HepG2 (cell line): ENCODE measurements around the gene SLC25A47. TPM values are rescaled to one million over a fixed set of nuclear protein-coding genes. Genes with fewer than 3 reads are reported as not detected.

Source experiments
- AGO1 ChIP-seq: fragments of 200-400 bp; formaldehyde crosslinking; IDR thresholded peaks from 2 replicates; pipeline ENCODE4 v1.6.1; 2017; ENCODE audit warnings: mild to moderate bottlenecking, low read depth, low read length, moderate library complexity; ENCODE audit not compliant: poor library complexity, severe bottlenecking
- GABPB1 ChIP-seq: IDR thresholded peaks from 2 replicates; pipeline ENCODE4 v1.6.1; 2016; ENCODE audit warnings: mild to moderate bottlenecking, missing genetic modification reagents, moderate library complexity, missing compliant biosample characterization
- HOXA3 ChIP-seq: sonication (generic); formaldehyde crosslinking; IDR thresholded peaks from 2 replicates; pipeline ENCODE4 v1.5.0; 2020; ENCODE audit warnings: missing genetic modification reagents
- KDM2A ChIP-seq: sonication (generic); formaldehyde crosslinking; IDR thresholded peaks from 2 replicates; pipeline ENCODE4 v1.4.0; 2020; ENCODE audit warnings: low read depth, missing genetic modification reagents, borderline replicate concordance
- KDM3A ChIP-seq: IDR thresholded peaks from 2 replicates; pipeline ENCODE4 v1.6.1; 2018; ENCODE audit warnings: low read depth, missing compliant biosample characterization
- MYC ChIP-seq: sonication (generic); formaldehyde crosslinking; IDR thresholded peaks from 2 replicates; pipeline ENCODE4 v1.9.0; 2021; ENCODE audit warnings: missing genetic modification reagents, borderline replicate concordance
- NONO ChIP-seq, 2 experiments: fragments of 450-650 bp in 1 of 2; sonication (generic) in 1 of 2; formaldehyde crosslinking in 1 of 2; IDR thresholded peaks in 1 of 2; conservative IDR thresholded peaks in 1 of 2; 2 replicates each; pipeline versions ENCODE4 v1.6.1 to v1.8.0; 2017 to 2022; ENCODE audit warnings: mild to moderate bottlenecking in 1 of 2, missing genetic modification reagents in 1 of 2, moderate library complexity in 1 of 2
- RXRA ChIP-seq: sonication (generic); formaldehyde crosslinking; IDR thresholded peaks from 2 replicates; pipeline ENCODE4 v1.5.1; 2020; ENCODE audit warnings: missing genetic modification reagents
- SPEN ChIP-seq: sonication (generic); formaldehyde crosslinking; IDR thresholded peaks from 2 replicates; pipeline ENCODE4 v1.5.1; 2020; ENCODE audit warnings: low read depth, mild to moderate bottlenecking, missing genetic modification reagents
- SUZ12 ChIP-seq: fragments of 150-350 bp; IDR thresholded peaks from 2 replicates; pipeline ENCODE4 v1.6.1; 2014; ENCODE audit warnings: low read depth, low read length
- XRCC5 ChIP-seq: fragments of 200-400 bp; formaldehyde crosslinking; optimal IDR thresholded peaks from 2 replicates; pipeline ENCODE3; 2017; ENCODE audit warnings: mild to moderate bottlenecking, low read length
- ZFP91 ChIP-seq: sonication (generic); formaldehyde crosslinking; IDR thresholded peaks from 2 replicates; pipeline ENCODE4 v1.9.0; 2022; ENCODE audit warnings: missing genetic modification reagents, mild to moderate bottlenecking, borderline replicate concordance
- ZFY ChIP-seq: sonication (generic); formaldehyde crosslinking; IDR thresholded peaks from 2 replicates; pipeline ENCODE4 v1.4.0; 2020; ENCODE audit warnings: missing genetic modification reagents
- ZMYM4 ChIP-seq: sonication (generic); formaldehyde crosslinking; IDR thresholded peaks from 2 replicates; pipeline ENCODE4 v1.8.1; 2023; ENCODE audit warnings: mild to moderate bottlenecking, missing genetic modification reagents
- ZNF382 ChIP-seq: sonication (generic); formaldehyde crosslinking; IDR thresholded peaks from 2 replicates; pipeline ENCODE4 v1.5.0; 2020; ENCODE audit warnings: missing genetic modification reagents, mild to moderate bottlenecking, borderline replicate concordance
- polyA plus RNA-seq, 8 experiments: library from polyadenylated mRNA; depleted of rRNA in 3 of 8; stranded (reverse) in 7 of 8; unstranded in 1 of 8; fragments of >200 nt; fragmentation: Illumina TruSeq in 4 of 8; extraction: Trizol in 4 of 8; gene quantifications; 2 replicates each; pipeline versions ENCODE4 v1.2.1 to v1.2.3, GENCODE V29; 2011 to 2016; ENCODE audit warnings: low read depth in 4 of 8, missing spikeins in 1 of 8, mixed read lengths in 1 of 8; ENCODE audit not compliant: insufficient read depth in 1 of 8
- total RNA-seq, 5 experiments: library from RNA; depleted of rRNA; stranded (reverse); fragments of >200 nt; fragmentation: Illumina TruSeq; extraction: Trizol; gene quantifications; 2 replicates each; pipeline ENCODE4 v1.2.3, GENCODE V29; 2016; ENCODE audit warnings: low read depth in 1 of 5
- TF ChIP-seq, protein P1 (sequence below): sonication (generic); formaldehyde crosslinking; IDR thresholded peaks from 2 replicates; pipeline ENCODE4 v1.4.0; 2020; ENCODE audit warnings: missing genetic modification reagents
- TF ChIP-seq, protein P2 (sequence below): sonication (generic); formaldehyde crosslinking; conservative IDR thresholded peaks from 2 replicates; pipeline ENCODE4 v1.8.0; 2022; ENCODE audit warnings: mild to moderate bottlenecking, moderate library complexity, missing genetic modification reagents

Gene SLC25A47
- total and polyA plus RNA-seq, 2 of the 13 experiments (the other 11 are each of a cell fraction or from before 2014, with no cell fraction given), result 1.0 to 1.7 TPM

DNA sequence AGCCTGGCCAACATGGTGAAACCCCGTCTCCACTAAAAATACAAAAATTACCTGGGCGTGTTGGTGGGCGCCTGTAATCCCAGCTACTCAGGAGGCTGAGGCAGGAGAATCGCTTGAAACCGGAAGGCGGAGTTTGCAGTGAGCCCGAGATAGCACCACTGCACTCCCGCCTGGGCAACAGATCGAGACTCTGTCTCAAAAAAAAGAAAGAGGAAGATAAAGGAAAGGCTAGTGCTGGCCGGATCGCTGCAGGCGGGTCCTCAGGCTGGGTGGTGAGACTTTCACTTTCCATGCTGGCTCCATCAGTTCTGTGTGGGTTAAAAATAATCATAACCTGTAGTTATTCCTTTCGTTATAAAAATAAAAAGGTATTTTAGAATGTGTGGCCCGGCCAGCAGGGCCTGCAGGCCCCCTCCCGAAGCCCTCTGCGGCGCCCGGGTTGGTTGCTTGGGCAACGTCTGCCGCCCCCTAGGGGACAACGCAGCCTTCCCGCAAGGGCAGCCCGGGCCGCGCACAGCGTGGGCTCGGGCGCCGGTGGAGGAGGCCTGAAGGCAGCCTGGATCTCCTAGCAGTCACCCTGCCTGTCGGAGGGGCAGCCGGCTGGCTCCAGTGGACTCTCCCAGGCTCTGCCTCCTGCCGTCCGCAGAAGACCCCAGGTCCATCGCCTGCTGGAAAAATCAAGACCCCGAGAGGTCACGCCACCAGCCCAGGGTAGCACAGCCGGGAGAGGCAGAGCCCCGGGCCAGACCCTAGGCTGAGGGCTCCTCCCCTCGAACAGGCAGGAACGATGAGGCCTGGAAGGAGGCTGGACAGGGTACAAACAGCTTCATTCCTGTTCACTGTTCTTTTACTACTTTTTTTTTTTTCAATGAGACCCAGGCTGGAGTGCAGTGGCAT is 5.0 kb upstream of the SLC25A47 start (continued):
- no peak for TF ChIP-seq SUZ12
- TF ChIP-seq NONO (IDR thresholded peaks at IDR 0.05), result no peak
- TF ChIP-seq NONO (CRISPR knock-in tag; conservative IDR thresholded peaks at IDR 0.05), result 0 out of 2 replicates have a peak, but pooled peaks have one; percentile 28
- 0 out of 2 replicates have a peak, but pooled peaks have one; percentile 29 for TF ChIP-seq ZMYM4 (CRISPR knock-in tag)
- TF ChIP-seq KDM3A (CRISPR knock-in tag), result 0 out of 2 replicates have a peak, but pooled peaks have one; percentile 31
- TF ChIP-seq MYC (CRISPR knock-in tag), result peak; percentile 41; the same call in 1 of the 2 replicates
- TF ChIP-seq KDM2A (CRISPR knock-in tag), result peak; percentile 63; the same call in 1 of the 2 replicates
- TF ChIP-seq HOXA3 (CRISPR knock-in tag), result peak; percentile 69
- TF ChIP-seq ZNF382, result no peak
- TF ChIP-seq XRCC5, result peak; percentile 77
- peak; percentile 39; the same call in 1 of the 2 replicates for TF ChIP-seq RXRA
- no peak for TF ChIP-seq AGO1
- TF ChIP-seq ZFY, result peak; percentile 73
- TF ChIP-seq, protein P1, sequence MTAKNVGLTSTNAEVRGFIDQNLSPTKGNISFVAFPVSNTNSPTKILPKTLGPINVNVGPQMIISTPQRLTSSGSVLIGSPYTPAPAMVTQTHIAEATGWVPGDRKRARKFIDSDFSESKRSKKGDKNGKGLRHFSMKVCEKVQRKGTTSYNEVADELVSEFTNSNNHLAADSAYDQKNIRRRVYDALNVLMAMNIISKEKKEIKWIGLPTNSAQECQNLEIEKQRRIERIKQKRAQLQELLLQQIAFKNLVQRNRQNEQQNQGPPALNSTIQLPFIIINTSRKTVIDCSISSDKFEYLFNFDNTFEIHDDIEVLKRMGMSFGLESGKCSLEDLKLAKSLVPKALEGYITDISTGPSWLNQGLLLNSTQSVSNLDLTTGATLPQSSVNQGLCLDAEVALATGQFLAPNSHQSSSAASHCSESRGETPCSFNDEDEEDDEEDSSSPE (CRISPR knock-in tag), result 0 out of 2 replicates have a peak, but pooled peaks have one; percentile 11
- TF ChIP-seq, protein P2, sequence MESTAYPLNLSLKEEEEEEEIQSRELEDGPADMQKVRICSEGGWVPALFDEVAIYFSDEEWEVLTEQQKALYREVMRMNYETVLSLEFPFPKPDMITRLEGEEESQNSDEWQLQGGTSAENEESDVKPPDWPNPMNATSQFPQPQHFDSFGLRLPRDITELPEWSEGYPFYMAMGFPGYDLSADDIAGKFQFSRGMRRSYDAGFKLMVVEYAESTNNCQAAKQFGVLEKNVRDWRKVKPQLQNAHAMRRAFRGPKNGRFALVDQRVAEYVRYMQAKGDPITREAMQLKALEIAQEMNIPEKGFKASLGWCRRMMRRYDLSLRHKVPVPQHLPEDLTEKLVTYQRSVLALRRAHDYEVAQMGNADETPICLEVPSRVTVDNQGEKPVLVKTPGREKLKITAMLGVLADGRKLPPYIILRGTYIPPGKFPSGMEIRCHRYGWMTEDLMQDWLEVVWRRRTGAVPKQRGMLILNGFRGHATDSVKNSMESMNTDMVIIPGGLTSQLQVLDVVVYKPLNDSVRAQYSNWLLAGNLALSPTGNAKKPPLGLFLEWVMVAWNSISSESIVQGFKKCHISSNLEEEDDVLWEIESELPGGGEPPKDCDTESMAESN (CRISPR knock-in tag), result no peak
- peak; percentile 35; the same call in 1 of the 2 replicates for TF ChIP-seq GABPB1 (CRISPR knock-in tag)
- 0 out of 2 replicates have a peak, but pooled peaks have one; percentile 46 for TF ChIP-seq ZFP91
- TF ChIP-seq SPEN (CRISPR knock-in tag), result peak; percentile 37; the same call in 1 of the 2 replicates
